CD8-positive, alpha-beta memory T cell (primary cell): Measurements from ENCODE around the gene SH2D2A. TPM values are rescaled to one million over a fixed set of nuclear protein-coding genes. Genes with fewer than 3 reads are reported as not detected.

ENCODE experiments used
- CTCF ChIA-PET: fragments of 350-600 bp; sonication (Branson Sonifier 250); formaldehyde crosslinking; loops from one replicate; lab custom pipeline; 2021; ENCODE audit warnings: antibody characterized with exemption; lab: Charles Lee
- POLR2A ChIA-PET: fragments of 350-600 bp; sonication (Branson Sonifier 250); formaldehyde crosslinking; loops from one replicate; lab custom pipeline; 2021; ENCODE audit warnings: antibody characterized with exemption; lab: Charles Lee
- DNase-seq, 5 donors: peaks; one replicate each; pipeline versions ENCODE4 v3.0.0 to v3.0.0-alpha.2; 2020 to 2022; ENCODE audit warnings: mixed read lengths in 1 of 5
- H3K27ac ChIP-seq: one replicate; pipeline ENCODE4 v1.7.0; 2013; ENCODE audit warnings: low read depth, mild to moderate bottlenecking, low read length, moderate library complexity
- H3K27me3 ChIP-seq: 2 replicates; pipeline ENCODE4 v1.7.0; 2013; ENCODE audit warnings: low read length, mild to moderate bottlenecking; ENCODE audit not compliant: insufficient read depth, poor library complexity, severe bottlenecking
- H3K36me3 ChIP-seq: 2 replicates; pipeline ENCODE4 v1.7.0; 2013; ENCODE audit warnings: mild to moderate bottlenecking, low read length, moderate library complexity; ENCODE audit not compliant: insufficient read depth
- H3K4me1 ChIP-seq: 2 replicates; pipeline ENCODE4 v1.7.0; 2013; ENCODE audit warnings: mild to moderate bottlenecking, low read length, moderate library complexity; ENCODE audit not compliant: insufficient read depth
- H3K4me3 ChIP-seq: 2 replicates; pipeline ENCODE4 v1.7.0; 2013; ENCODE audit warnings: mild to moderate bottlenecking, low read length
- H3K9me3 ChIP-seq: 2 replicates; pipeline ENCODE4 v1.7.0; 2013; ENCODE audit warnings: mild to moderate bottlenecking, low read length
- H3K27ac Mint-ChIP-seq, 8 donors: one replicate each; pipeline ENCODE4 v1.8.0; 2020 to 2021; ENCODE audit warnings: mixed read lengths in 8 of 8, mild to moderate bottlenecking in 6 of 8, inconsistent platforms in 3 of 8, moderate library complexity in 3 of 8
- H3K27me3 Mint-ChIP-seq, 2 donors: one replicate each; pipeline ENCODE4 v1.8.0; 2020 to 2021; ENCODE audit warnings: mixed read lengths in 2 of 2, mild to moderate bottlenecking in 1 of 2, moderate library complexity in 1 of 2
- H3K36me3 Mint-ChIP-seq, 3 donors: one replicate each; pipeline ENCODE4 v1.8.0; 2020 to 2021; ENCODE audit warnings: mixed read lengths in 3 of 3, inconsistent platforms in 1 of 3, mild to moderate bottlenecking in 1 of 3
- H3K4me1 Mint-ChIP-seq, 3 donors: one replicate each; pipeline ENCODE4 v1.8.0; 2020 to 2021; ENCODE audit warnings: mixed read lengths in 3 of 3, inconsistent platforms in 1 of 3, mild to moderate bottlenecking in 1 of 3
- H3K4me3 Mint-ChIP-seq, 7 donors: one replicate each; pipeline ENCODE4 v1.8.0; 2020 to 2021; ENCODE audit warnings: mixed read lengths in 7 of 7, mild to moderate bottlenecking in 6 of 7, moderate library complexity in 4 of 7, inconsistent platforms in 2 of 7
- H3K9me3 Mint-ChIP-seq, 5 donors: one replicate each; pipeline ENCODE4 v1.8.0; 2020 to 2022; ENCODE audit warnings: mixed read lengths in 5 of 5, mild to moderate bottlenecking in 3 of 5, moderate library complexity in 2 of 5, inconsistent platforms in 1 of 5
- polyA plus RNA-seq: library from polyadenylated mRNA; unstranded; fragments of 300-500 nt; fragmentation: Illumina TruSeq; gene quantifications from one replicate; pipeline ENCODE4 v1.2.3, GENCODE V29; 2021
- total RNA-seq, 2 experiments: library from RNA; stranded (reverse); gene quantifications; one replicate each; pipeline ENCODE4 v1.2.3, GENCODE V29; 2021

Gene SH2D2A
- total and polyA plus RNA-seq, 3 experiments from 2014 or later, result 62.1 to 170 (median 163) TPM

- DNase-seq, result no peak
- POLR2A ChIA-PET, result no interaction called here
- Mint-ChIP-seq H3K27ac (peak overlapping the region; percentile 88 to 100 (median 99)), H3K36me3 (peaks cover 17 to 79% (median 22%) of the 10 kb centered on the region in 3 donors), H3K4me3 (peak overlapping the region; percentile 85 to 98 (median 94)), H3K4me1 (peaks cover 66 to 87% (median 71%) of the 10 kb centered on the region in 3 donors), H3K27me3 (peaks cover 0 to 13% of the 10 kb centered on the region in 2 donors), H3K9me3 (peaks cover 0 to 6% (median 4%) of the 10 kb centered on the region in 5 donors)
- H3K4me1 ChIP-seq, result peaks cover 64% of the 10 kb centered on the region
- H3K9me3 ChIP-seq, result no peaks in the 10 kb centered on the region
- CTCF ChIA-PET, result interaction anchor here (1.0 to 6.5 kb wide), 13 partner anchors 9 to 87 kb away, joined by 3 to 46 read pairs (median 5); partner anchors contain the start of gene NTRK1
- peaks cover 18% of the 10 kb centered on the region for H3K36me3 ChIP-seq
- peak overlapping the region; percentile 97 for H3K27ac ChIP-seq
- peak overlapping the region; percentile 68 for H3K4me3 ChIP-seq
- no peaks in the 10 kb centered on the region for H3K27me3 ChIP-seq
Observed at GRCh38 chr1:156813298-156813697, 3.4 kb downstream of the SH2D2A start.

DNA sequence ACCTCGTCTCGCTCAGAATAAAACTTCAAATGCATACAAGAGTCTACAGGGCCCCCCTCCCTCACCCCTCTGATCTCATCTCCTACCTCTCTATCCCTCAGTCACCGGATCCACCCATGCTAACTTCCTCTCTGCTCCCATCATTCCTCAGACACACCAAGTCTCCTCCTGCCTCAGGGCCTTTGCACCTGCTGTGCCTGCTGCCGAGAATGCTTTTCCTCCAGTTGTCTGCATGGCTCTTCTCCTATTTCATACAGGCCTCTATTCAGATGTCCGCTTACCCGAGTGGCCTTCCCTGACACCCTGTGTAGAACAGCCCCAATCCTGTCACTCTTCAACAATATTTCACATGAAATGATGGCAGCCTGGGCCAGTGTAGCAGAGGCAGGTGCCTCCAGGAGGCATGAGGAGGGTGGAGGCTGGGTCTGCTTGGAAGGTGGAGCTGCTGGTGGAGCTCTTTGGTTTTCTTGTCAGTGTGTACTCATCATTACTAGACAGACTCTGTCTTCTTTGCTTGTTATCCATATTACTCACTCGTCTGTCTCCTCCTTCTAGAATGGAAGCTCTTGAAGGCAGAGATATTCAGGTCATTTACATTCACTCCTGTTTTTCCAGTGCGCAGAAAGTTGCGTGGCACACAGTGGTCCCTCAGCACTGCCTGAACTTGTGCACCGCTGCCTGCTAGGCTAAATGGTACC, 4.2 kb downstream of the SH2D2A start:
- H3K27me3 Mint-ChIP-seq, result peaks cover 0 to 13% of the 10 kb centered on the region in 2 donors
- H3K4me1 ChIP-seq, result peaks cover 66% of the 10 kb centered on the region
- H3K36me3 Mint-ChIP-seq, result peaks cover 17 to 88% (median 22%) of the 10 kb centered on the region in 3 donors
- H3K27ac Mint-ChIP-seq, result peak overlapping the region; percentile 48 to 100 (median 99)
- H3K36me3 ChIP-seq, result peaks cover 18% of the 10 kb centered on the region
- CTCF ChIA-PET, result interaction anchor here (1.0 to 6.5 kb wide), 6 partner anchors 17 to 123 kb away, joined by 3 to 46 read pairs (median 5); partner anchors contain the start of gene NTRK1
- no peak overlapping the region for H3K4me3 ChIP-seq
- peaks cover 0 to 6% (median 4%) of the 10 kb centered on the region in 5 donors for H3K9me3 Mint-ChIP-seq
- POLR2A ChIA-PET, result no interaction called here
- no peak overlapping the region for H3K27ac ChIP-seq
- H3K4me1 Mint-ChIP-seq, result peaks cover 75 to 88% (median 79%) of the 10 kb centered on the region in 3 donors
- peak overlapping the region; percentile 85 to 98 (median 94) for H3K4me3 Mint-ChIP-seq
- H3K27me3 ChIP-seq, result no peaks in the 10 kb centered on the region
- no peak for DNase-seq
- no peaks in the 10 kb centered on the region for H3K9me3 ChIP-seq

- Mint-ChIP-seq H3K36me3 (peaks cover 17 to 93% (median 26%) of the 10 kb centered on the region in 3 donors), H3K4me3 (peak overlapping the region in 6 of 7 donors; percentile 12 to 96 (median 90)), H3K27ac (peak overlapping the region; percentile 48 to 100 (median 99)), H3K9me3 (no peaks in the 10 kb centered on the region), H3K27me3 (peaks cover 0 to 3% of the 10 kb centered on the region in 2 donors), H3K4me1 (peaks cover 72 to 84% (median 76%) of the 10 kb centered on the region in 3 donors)
- no peak for DNase-seq
- peaks cover 58% of the 10 kb centered on the region for H3K4me1 ChIP-seq
- no peaks in the 10 kb centered on the region for H3K9me3 ChIP-seq
- H3K27me3 ChIP-seq, result no peaks in the 10 kb centered on the region
- no peak overlapping the region for H3K27ac ChIP-seq
- H3K36me3 ChIP-seq, result peaks cover 26% of the 10 kb centered on the region
- ChIA-PET POLR2A (no interaction called here), CTCF (interaction anchor here (1.2 to 6.5 kb wide), 2 partner anchors 50 to 85 kb away, joined by 5 to 46 read pairs; partner anchors contain the start of gene NTRK1)
- no peak overlapping the region for H3K4me3 ChIP-seq
Observed at GRCh38 chr1:156811168-156811567, 5.5 kb downstream of the SH2D2A start.

DNA sequence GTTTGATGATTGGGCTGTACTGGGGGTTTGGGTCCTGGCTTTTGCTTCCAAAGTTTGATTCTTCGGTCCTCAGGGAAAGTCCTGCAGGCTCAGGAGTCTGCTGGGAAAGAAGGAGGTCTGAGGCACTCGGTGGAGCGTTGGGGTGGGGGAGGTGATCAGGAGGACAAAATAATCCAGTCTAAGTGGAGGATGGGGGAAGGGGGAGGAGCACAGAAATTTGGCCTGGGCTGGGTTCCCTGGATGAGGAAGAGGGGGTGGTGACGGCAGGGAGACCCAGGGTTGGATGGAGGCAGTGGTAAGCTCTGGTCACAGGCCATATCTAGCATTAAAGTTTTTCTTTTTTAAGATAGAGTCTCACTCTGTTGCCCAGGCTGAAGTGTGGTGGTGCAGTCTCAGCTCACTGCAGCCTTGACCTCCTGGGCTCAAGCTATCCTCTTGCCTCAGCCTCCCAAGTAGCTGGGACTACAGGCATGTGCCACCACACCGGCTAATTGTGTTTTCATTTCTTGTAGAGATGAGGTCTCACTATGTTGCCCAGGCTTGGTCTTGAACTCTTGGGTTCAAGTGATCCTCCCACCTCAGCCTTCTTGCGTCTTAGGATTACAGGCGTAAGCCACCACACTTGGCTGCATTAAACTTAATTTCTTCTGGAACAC, 6.8 kb downstream of the SH2D2A start:
- no peaks in the 10 kb centered on the region for H3K9me3 ChIP-seq
- H3K36me3 Mint-ChIP-seq, result peaks cover 17 to 89% (median 26%) of the 10 kb centered on the region in 3 donors
- no peaks in the 10 kb centered on the region for H3K9me3 Mint-ChIP-seq
- no peak for DNase-seq
- H3K4me1 ChIP-seq, result peaks cover 44% of the 10 kb centered on the region
- H3K4me3 Mint-ChIP-seq, result peak overlapping the region in 3 of 7 donors; percentile 15 to 33 (median 18)
- no peaks in the 10 kb centered on the region for H3K27me3 Mint-ChIP-seq
- peaks cover 60 to 76% (median 63%) of the 10 kb centered on the region in 3 donors for H3K4me1 Mint-ChIP-seq
- no peak overlapping the region for H3K4me3 ChIP-seq
- H3K27ac ChIP-seq, result no peak overlapping the region
- ChIA-PET CTCF (interaction anchor here (1.5 to 6.5 kb wide), 4 partner anchors 11 to 84 kb away, joined by 3 to 46 read pairs (median 6); partner anchors contain the start of gene NTRK1), POLR2A (no interaction called here)
- H3K27me3 ChIP-seq, result no peaks in the 10 kb centered on the region
- peak overlapping the region in 7 of 8 donors; percentile 35 to 99 (median 70) for H3K27ac Mint-ChIP-seq
- peaks cover 29% of the 10 kb centered on the region for H3K36me3 ChIP-seq

DNA sequence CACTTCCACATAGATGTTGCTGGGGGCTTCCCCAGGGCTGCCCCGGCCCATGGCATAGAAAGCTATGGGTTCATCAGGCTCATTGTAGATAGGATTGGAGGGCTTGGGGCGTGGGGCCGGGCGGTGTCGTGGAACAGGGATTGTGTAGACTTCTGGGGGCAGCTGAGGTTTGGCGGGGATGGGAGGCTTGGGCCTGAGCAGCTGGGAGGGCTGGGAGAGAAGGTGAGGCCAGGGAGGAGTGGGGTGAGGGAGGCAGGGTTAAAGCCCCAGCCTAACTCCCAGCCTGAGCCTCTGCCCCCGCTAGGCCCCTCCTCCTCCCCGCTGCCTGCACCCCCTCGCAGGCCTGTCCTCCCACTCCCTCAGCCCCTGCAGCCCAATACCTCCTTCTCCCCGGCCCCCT, 7.4 kb downstream of the SH2D2A start:
- Mint-ChIP-seq H3K27ac (peak overlapping the region in 4 of 8 donors; percentile 75 to 93 (median 87)), H3K27me3 (no peaks in the 10 kb centered on the region), H3K4me3 (peak overlapping the region in 1 of 7 donors; percentile 17), H3K36me3 (peaks cover 17 to 83% (median 25%) of the 10 kb centered on the region in 3 donors), H3K4me1 (peaks cover 56 to 73% (median 61%) of the 10 kb centered on the region in 3 donors), H3K9me3 (no peaks in the 10 kb centered on the region)
- ChIA-PET CTCF (interaction anchor here (1.5 to 6.5 kb wide), 5 partner anchors 10 to 83 kb away, joined by 3 to 46 read pairs (median 8); partner anchors contain the start of genes INSRR and NTRK1), POLR2A (no interaction called here)
- Histone ChIP-seq H3K36me3 (peaks cover 29% of the 10 kb centered on the region), H3K9me3 (no peaks in the 10 kb centered on the region), H3K27me3 (no peaks in the 10 kb centered on the region), H3K4me3 (no peak overlapping the region), H3K27ac (no peak overlapping the region), H3K4me1 (peaks cover 39% of the 10 kb centered on the region)
- DNase-seq, result no peak

DNA sequence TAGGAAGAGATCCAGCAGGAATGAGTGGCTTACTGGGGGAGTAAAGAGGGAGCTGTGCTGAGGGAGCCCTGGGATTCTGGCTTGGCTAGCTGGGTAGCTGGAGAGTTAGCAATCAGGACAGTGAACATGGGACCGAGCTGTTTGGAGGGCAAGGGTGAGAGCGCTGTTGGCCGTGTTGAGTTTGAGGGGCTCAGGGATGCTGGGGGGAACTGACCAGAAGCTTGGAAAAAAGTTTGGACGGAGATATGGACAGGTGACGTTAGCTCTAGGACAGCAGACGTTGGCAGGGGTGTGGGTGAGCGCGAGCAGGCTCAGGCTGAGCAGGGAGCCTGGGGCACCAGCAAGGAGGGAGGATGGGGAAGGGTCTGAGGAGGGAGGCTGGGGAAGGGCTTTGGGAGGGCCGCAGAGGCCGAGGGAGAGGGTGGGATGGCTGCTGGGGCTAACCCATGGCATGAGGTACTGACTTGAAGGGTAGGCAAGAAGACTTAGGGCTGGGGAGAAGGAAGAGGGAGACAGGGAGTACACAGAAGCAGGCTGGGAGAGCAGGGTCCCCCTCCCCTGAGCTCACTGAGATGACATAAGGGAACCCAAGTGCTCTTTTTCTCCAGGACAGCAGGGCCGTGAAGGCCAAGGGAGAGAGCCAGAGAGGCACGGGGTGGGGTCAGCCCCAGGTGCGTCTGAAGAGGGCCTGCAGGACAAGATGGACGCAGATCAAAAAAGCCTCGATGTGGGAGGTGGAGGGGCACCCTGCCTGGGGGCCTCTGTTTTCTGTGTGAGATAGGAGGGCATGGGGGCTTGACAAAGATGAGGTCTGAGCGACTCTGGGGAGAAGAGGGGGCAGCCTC, 8.2 kb downstream of the SH2D2A start:
- H3K4me3 Mint-ChIP-seq, result peak overlapping the region in 3 of 7 donors; percentile 15 to 75 (median 34)
- POLR2A ChIA-PET, result interaction anchor here (0.6 to 1.0 kb wide), 2 partner anchors 51 to 84 kb away, joined by 3 read pairs; no protein-coding TSS in a partner anchor
- peaks cover 17 to 75% (median 25%) of the 10 kb centered on the region in 3 donors for H3K36me3 Mint-ChIP-seq
- peaks cover 53 to 73% (median 59%) of the 10 kb centered on the region in 3 donors for H3K4me1 Mint-ChIP-seq
- Histone ChIP-seq H3K4me1 (peaks cover 32% of the 10 kb centered on the region), H3K4me3 (no peak overlapping the region), H3K27ac (no peak overlapping the region), H3K9me3 (no peaks in the 10 kb centered on the region), H3K36me3 (peaks cover 29% of the 10 kb centered on the region), H3K27me3 (no peaks in the 10 kb centered on the region)
- no peaks in the 10 kb centered on the region for H3K9me3 Mint-ChIP-seq
- no peaks in the 10 kb centered on the region for H3K27me3 Mint-ChIP-seq
- peak overlapping the region; percentile 54 to 95 (median 86) for H3K27ac Mint-ChIP-seq
- CTCF ChIA-PET, result interaction anchor here (0.9 to 3.5 kb wide), 5 partner anchors 10 to 82 kb away, joined by 3 to 19 read pairs (median 3); partner anchors contain the start of gene INSRR
- no peak for DNase-seq

DNA sequence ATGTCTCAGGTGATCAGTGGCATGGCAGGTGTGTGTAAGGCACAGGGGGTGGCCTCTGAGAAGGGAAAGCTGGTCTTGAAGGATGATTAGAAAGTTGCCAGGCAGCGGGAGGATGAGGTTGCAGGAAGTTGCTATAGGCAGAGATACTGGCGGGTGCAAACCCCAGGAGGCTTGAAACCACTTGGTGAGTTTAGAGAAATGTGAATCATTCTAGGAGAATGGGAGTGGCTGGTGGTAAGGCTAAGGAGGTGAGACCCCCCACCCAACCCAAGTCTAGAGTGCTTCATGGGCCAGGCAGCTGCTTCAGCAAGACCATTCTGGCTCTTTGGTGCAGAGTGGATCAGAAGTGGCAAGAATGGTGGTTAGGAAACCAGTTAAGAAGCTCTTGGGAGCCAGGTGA, 9.0 kb downstream of the SH2D2A start:
- Mint-ChIP-seq H3K9me3 (no peaks in the 10 kb centered on the region), H3K27me3 (no peaks in the 10 kb centered on the region), H3K27ac (peak overlapping the region; percentile 54 to 95 (median 84)), H3K4me3 (peak overlapping the region in 5 of 7 donors; percentile 1 to 75 (median 44)), H3K36me3 (peaks cover 15 to 68% (median 22%) of the 10 kb centered on the region in 3 donors), H3K4me1 (peaks cover 45 to 69% (median 51%) of the 10 kb centered on the region in 3 donors)
- no peaks in the 10 kb centered on the region for H3K9me3 ChIP-seq
- DNase-seq, result no peak
- H3K36me3 ChIP-seq, result peaks cover 24% of the 10 kb centered on the region
- H3K27me3 ChIP-seq, result no peaks in the 10 kb centered on the region
- ChIA-PET CTCF (interaction anchor here (0.9 to 3.5 kb wide), 5 partner anchors 31 to 81 kb away, joined by 3 to 19 read pairs (median 3); partner anchors contain the start of gene INSRR), POLR2A (interaction anchor here (0.6 kb wide), 1 partner anchor 85 kb away, joined by 3 read pairs; no protein-coding TSS in a partner anchor)
- peaks cover 25% of the 10 kb centered on the region for H3K4me1 ChIP-seq
- no peak overlapping the region for H3K4me3 ChIP-seq
- peak overlapping the region; percentile 1 for H3K27ac ChIP-seq
